ENCODE results near the gene SHBG. TPM values are rescaled to one million over a fixed set of nuclear protein-coding genes. Genes with fewer than 3 reads are reported as not detected.
"Not testable (repeated sequence)": the region's sequence is repeated elsewhere in the genome, so short reads cannot be mapped to it uniquely, and the experiment has no call there.

Gene SHBG
- total RNA-seq, 1 donor from 2014 or later = not detected

- Histone ChIP-seq H3K4me3 (peak within 1 kb of the TSS; percentile 40), H3K4me1 (peaks cover 23% of the 10 kb centered on the region), H3K27ac (peak within 1 kb of the TSS; percentile 49), H3K27me3 (ENCODE audit: low read depth) (no peaks in the 10 kb centered on the region), H3K9me3 (no peaks in the 10 kb centered on the region), H3K36me3 (peaks cover 78% of the 10 kb centered on the region)
- intact Hi-C loops (cut with DNase I) = no loop called here
- no peak for DNase-seq
- TF ChIP-seq, protein P1, sequence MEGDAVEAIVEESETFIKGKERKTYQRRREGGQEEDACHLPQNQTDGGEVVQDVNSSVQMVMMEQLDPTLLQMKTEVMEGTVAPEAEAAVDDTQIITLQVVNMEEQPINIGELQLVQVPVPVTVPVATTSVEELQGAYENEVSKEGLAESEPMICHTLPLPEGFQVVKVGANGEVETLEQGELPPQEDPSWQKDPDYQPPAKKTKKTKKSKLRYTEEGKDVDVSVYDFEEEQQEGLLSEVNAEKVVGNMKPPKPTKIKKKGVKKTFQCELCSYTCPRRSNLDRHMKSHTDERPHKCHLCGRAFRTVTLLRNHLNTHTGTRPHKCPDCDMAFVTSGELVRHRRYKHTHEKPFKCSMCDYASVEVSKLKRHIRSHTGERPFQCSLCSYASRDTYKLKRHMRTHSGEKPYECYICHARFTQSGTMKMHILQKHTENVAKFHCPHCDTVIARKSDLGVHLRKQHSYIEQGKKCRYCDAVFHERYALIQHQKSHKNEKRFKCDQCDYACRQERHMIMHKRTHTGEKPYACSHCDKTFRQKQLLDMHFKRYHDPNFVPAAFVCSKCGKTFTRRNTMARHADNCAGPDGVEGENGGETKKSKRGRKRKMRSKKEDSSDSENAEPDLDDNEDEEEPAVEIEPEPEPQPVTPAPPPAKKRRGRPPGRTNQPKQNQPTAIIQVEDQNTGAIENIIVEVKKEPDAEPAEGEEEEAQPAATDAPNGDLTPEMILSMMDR (IDR thresholded peaks at IDR 0.05) = no peak
- ATAC-seq = peak in 1 of 2 donors; percentile 2
Measured at GRCh38 chr17:7589891-7590691, 39.8 kb upstream of the SHBG start, which contains the start of gene SOX15. Gene SOX15 (minus strand): TSS chr17:7590094. CDS start chr17:7589676, 418 bp downstream.

DNA sequence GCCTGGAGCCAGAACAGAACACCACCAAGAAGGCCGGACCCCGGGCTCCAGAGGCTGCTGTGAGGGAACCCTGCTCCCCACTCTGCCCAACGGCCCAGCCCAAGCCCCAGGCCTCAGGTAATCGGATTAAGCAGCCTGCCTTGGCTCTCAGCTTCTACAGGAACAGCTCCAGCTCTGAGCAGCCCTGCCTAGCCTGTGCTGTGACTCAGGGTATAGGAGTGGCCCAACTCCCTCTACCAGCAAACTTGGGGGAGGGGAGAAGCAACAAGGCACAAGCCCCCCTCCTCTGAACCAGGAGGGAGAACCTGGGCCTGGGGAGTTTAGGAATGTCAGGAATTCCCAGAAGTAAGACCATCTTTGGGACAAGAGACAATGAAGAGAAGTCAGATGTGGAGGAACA, 39.2 kb upstream of the SHBG start:
- no peaks in the 10 kb centered on the region for H3K9me3 ChIP-seq
- H3K4me3 ChIP-seq = no peak overlapping the region
- intact Hi-C loops (cut with DNase I) = no loop called here
- H3K36me3 ChIP-seq = peaks cover 84% of the 10 kb centered on the region
- H3K4me1 ChIP-seq = peaks cover 21% of the 10 kb centered on the region
- H3K27me3 ChIP-seq (ENCODE audit: low read depth) = no peaks in the 10 kb centered on the region
- H3K27ac ChIP-seq = no peak overlapping the region
- DNase-seq (no peak), ATAC-seq (no peak)
- TF ChIP-seq, protein P1 (IDR thresholded peaks at IDR 0.05) = no peak

DNA sequence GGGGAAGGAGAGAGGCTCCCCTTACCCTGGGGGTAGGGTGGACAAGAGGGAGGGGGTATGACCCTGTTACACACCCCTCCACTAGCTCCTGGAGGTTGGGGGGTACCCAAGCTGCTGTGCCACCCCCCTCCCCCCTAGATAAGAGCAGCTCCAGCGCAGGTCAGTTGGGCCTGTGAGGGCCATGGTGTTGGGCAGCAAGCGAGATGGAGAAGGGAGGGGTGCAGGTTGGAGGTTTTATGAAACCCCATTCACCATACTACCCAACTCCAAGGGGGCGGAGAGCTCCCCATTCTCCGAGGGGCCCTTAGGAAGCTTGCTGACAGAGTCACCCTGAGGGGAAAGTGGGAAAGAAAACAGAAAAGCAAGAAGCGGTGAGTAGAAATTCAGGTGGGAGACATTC, 38.3 kb upstream of the SHBG start:
- ATAC-seq = no peak
- intact Hi-C loops (cut with DNase I) = no loop called here
- H3K9me3 ChIP-seq = no peaks in the 10 kb centered on the region
- no peak overlapping the region for H3K27ac ChIP-seq
- DNase-seq = no peak
- TF ChIP-seq, protein P1 (IDR thresholded peaks at IDR 0.05) = no peak
- no peak overlapping the region for H3K4me3 ChIP-seq
- no peaks in the 10 kb centered on the region for H3K27me3 ChIP-seq (ENCODE audit: low read depth)
- H3K36me3 ChIP-seq = peaks cover 90% of the 10 kb centered on the region
- H3K4me1 ChIP-seq = peaks cover 21% of the 10 kb centered on the region

DNA sequence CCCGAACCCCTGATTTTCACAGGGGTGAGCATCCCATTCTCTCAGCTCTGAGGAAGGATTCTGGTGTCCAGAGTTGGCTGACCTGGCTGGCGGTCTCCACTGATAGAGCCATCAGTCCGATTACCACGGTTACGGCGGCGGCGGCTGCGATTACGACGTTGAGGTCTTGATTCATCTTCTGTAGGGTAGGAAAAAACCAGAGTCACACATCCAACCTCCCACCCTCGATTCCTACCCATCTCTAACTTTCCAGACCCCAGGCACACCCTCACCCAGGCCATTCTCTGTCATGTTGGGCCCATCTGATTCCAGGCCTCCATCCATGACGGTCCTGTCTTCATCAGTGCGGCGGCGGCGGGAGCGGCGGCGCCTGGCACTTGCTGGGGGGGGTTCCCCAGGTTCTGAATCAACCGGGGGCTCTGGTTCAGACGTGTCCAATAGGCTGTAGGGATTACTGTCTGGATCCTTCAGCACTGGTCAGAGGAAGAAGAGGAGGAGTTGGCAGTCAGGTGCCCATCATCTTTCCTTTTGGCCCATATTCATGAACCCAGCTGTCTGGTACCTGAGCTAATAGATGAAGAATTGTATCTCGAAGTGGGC, 37.4 kb upstream of the SHBG start:
- no peaks in the 10 kb centered on the region for H3K27me3 ChIP-seq (ENCODE audit: low read depth)
- intact Hi-C loops (cut with DNase I) = no loop called here
- no peak overlapping the region for H3K4me3 ChIP-seq
- H3K27ac ChIP-seq = no peak overlapping the region
- ATAC-seq = no peak
- peaks cover 21% of the 10 kb centered on the region for H3K4me1 ChIP-seq
- H3K36me3 ChIP-seq = peaks cover 90% of the 10 kb centered on the region
- no peaks in the 10 kb centered on the region for H3K9me3 ChIP-seq
- no peak for DNase-seq
- TF ChIP-seq, protein P1 (IDR thresholded peaks at IDR 0.05) = no peak

GRCh38 chr17:7593296-7593695, 36.6 kb upstream of the SHBG start:
- intact Hi-C loops (cut with DNase I) = no loop called here
- H3K9me3 ChIP-seq = no peaks in the 10 kb centered on the region
- no peak for DNase-seq
- no peaks in the 10 kb centered on the region for H3K27me3 ChIP-seq (ENCODE audit: low read depth)
- H3K27ac ChIP-seq = no peak overlapping the region
- peaks cover 88% of the 10 kb centered on the region for H3K36me3 ChIP-seq
- H3K4me1 ChIP-seq = peaks cover 14% of the 10 kb centered on the region
- ATAC-seq = no peak
- H3K4me3 ChIP-seq = no peak overlapping the region
- TF ChIP-seq, protein P1 (IDR thresholded peaks at IDR 0.05) = no peak

DNA sequence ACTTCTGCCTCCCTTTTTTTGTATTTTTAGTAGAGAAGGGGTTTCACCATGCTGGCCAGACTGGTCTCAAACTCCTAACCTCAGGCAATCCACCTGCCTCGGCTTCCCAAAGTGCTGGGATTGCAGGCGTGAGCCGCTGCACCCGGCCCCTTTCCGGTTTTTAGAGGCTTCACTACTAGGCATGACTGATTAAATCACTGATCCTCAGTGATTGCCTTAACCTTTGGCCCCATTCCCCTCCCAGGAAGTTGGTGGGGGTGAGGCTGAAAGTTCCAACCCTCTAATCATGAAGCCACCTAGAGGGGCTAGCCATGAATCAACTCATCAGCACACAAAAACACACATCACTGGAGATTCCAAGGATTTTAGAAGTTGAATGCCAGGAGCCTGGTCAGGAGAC, 32.4 kb upstream of the SHBG start:
- peaks cover 98% of the 10 kb centered on the region for H3K36me3 ChIP-seq
- H3K4me3 ChIP-seq; H3K27ac ChIP-seq; intact Hi-C loops (cut with DNase I); ATAC-seq; H3K9me3 ChIP-seq; H3K4me1 ChIP-seq; H3K27me3 ChIP-seq (ENCODE audit: low read depth): not testable (repeated sequence)
- DNase-seq = peak; percentile 6
